Hepatocyte (in vitro differentiated cells): ENCODE measurements around the gene PRKG1. TPM values are rescaled to one million over a fixed set of nuclear protein-coding genes. Genes with fewer than 3 reads are reported as not detected.

Source experiments
- DNase-seq: peaks from one replicate; pipeline ENCODE4 v3.0.0-alpha.2; 2016; ENCODE audit warnings: low spot score
- H2AFZ ChIP-seq: fragments of 200-600 bp; sonication (generic); 2 replicates; pipeline ENCODE4 v1.6.0; 2016; ENCODE audit warnings: antibody characterized with exemption, mild to moderate bottlenecking
- H3K27ac ChIP-seq: fragments of 200-600 bp; sonication (generic); 2 replicates; pipeline ENCODE4 v1.5.1; 2016; ENCODE audit warnings: mild to moderate bottlenecking
- H3K27me3 ChIP-seq: fragments of 200-600 bp; sonication (generic); 2 replicates; pipeline ENCODE4 v1.6.1; 2016
- H3K36me3 ChIP-seq: fragments of 200-600 bp; sonication (generic); replicated peaks from 2 replicates; pipeline ENCODE4 v1.5.1; 2016; ENCODE audit warnings: low read depth; ENCODE audit not compliant: insufficient read depth
- H3K4me1 ChIP-seq: fragments of 200-600 bp; sonication (generic); 2 replicates; pipeline ENCODE4 v1.5.1; 2016; ENCODE audit warnings: mild to moderate bottlenecking, moderate library complexity; ENCODE audit not compliant: insufficient read depth
- H3K4me2 ChIP-seq: fragments of 200-600 bp; sonication (generic); 2 replicates; pipeline ENCODE4 v1.6.0; 2016
- H3K4me3 ChIP-seq: fragments of 200-600 bp; sonication (generic); 2 replicates; pipeline ENCODE4 v1.5.1; 2016; ENCODE audit warnings: mild to moderate bottlenecking
- H3K79me2 ChIP-seq: fragments of 200-600 bp; sonication (generic); 2 replicates; pipeline ENCODE4 v1.6.0; 2017; ENCODE audit warnings: mild to moderate bottlenecking
- H3K9me2 ChIP-seq: fragments of 200-600 bp; sonication (generic); replicated peaks from 2 replicates; pipeline ENCODE4 v1.6.0; 2017; ENCODE audit warnings: mild to moderate bottlenecking; ENCODE audit not compliant: insufficient read depth
- H3K9me3 ChIP-seq: fragments of 200-600 bp; sonication (generic); 2 replicates; pipeline ENCODE4 v1.5.1; 2016; ENCODE audit warnings: low read depth, mild to moderate bottlenecking
- H4K20me1 ChIP-seq: fragments of 200-600 bp; sonication (generic); 2 replicates; pipeline ENCODE4 v1.6.0; 2016; ENCODE audit warnings: mild to moderate bottlenecking; ENCODE audit not compliant: insufficient read depth, poor library complexity, severe bottlenecking
- CTCF ChIP-seq: fragments of 200-600 bp; sonication (generic); IDR thresholded peaks from 2 replicates; pipeline ENCODE4 v1.5.1; 2016; ENCODE audit warnings: antibody characterized with exemption, mild to moderate bottlenecking; ENCODE audit not compliant: poor library complexity
- EZH2 ChIP-seq: fragments of 200-600 bp; sonication (generic); IDR thresholded peaks from 2 replicates; pipeline ENCODE4 v1.6.1; 2016; ENCODE audit warnings: antibody characterized with exemption, mild to moderate bottlenecking, borderline replicate concordance
- EZH2phosphoT487 ChIP-seq: fragments of 200-600 bp; sonication (generic); IDR thresholded peaks from one replicate; pipeline ENCODE4 v1.6.1; 2018; ENCODE audit warnings: antibody characterized with exemption, mild to moderate bottlenecking, low read depth, moderate library complexity; ENCODE audit not compliant: unreplicated experiment, severe bottlenecking
- WGBS: methylation state at CpG from one replicate; pipeline ENCODE4 v1.1.6; 2016; ENCODE audit warnings: low lambda C conversion rate; ENCODE audit errors: missing lambda C conversion rate; 5-methylcytosine and 5-hydroxymethylcytosine counted together
- polyA plus RNA-seq: library from polyadenylated mRNA; unstranded; fragments of >200 nt; fragmentation: Nextera tagmentation; extraction: Ambion mirVana; gene quantifications from 2 replicates; pipeline ENCODE4 v1.2.1, GENCODE V29; 2016
- total RNA-seq: library from RNA; depleted of rRNA; stranded (reverse); fragments of >200 nt; gene quantifications from 2 replicates; pipeline ENCODE4 v1.2.3, GENCODE V29; 2014

PRKG1 gene
- total and polyA plus RNA-seq, 2 experiments from 2014 or later, result 4.0 to 8.1 TPM

DNA sequence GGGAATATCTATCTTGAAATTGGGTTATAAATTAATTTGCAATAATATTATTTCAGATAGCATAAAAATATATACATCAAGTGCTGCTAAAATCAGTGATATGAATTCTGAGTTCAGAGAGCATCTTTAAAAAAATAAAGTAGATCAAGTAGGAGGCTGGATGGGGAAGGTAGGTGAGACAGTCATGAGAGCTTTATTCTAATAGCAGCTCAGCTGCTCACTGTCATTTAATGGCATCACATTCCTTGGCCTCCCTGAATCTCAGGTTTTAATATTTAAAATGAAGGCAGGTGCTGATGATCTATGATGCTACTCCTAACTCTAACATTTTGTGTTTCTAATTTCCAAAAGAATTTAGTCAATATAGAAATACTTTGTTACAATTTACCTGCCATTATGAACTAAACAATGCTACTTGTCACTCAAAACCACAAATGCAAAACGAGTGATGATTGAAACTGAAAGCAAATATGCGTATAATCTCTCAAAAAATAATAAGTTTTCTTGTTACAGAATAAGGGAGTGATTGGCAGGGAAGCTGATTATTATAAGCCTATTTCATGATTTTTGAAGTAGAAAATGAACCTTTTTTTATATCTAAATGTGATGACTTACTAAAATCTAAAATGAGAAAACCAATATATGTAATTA lies 772.7 kb downstream of the PRKG1 start:
- H3K27ac ChIP-seq, result no peak overlapping the region
- no peak overlapping the region for H3K4me3 ChIP-seq
- H3K79me2 ChIP-seq, result no peaks in the 10 kb centered on the region
- no peaks in the 10 kb centered on the region for H3K9me3 ChIP-seq
- no peaks in the 10 kb centered on the region for H3K9me2 ChIP-seq
- no peak overlapping the region for H2AFZ ChIP-seq
- no peak for DNase-seq
- H3K36me3 ChIP-seq, result no peaks in the 10 kb centered on the region
- H4K20me1 ChIP-seq, result no peaks in the 10 kb centered on the region
- 84% methylated on average over 2 of the region's 2 CpGs for WGBS
- TF ChIP-seq CTCF, result no peak
- TF ChIP-seq EZH2phosphoT487, result no peak
- no peak for TF ChIP-seq EZH2
- no peaks in the 10 kb centered on the region for H3K27me3 ChIP-seq
- H3K4me2 ChIP-seq, result no peak overlapping the region
- H3K4me1 ChIP-seq, result no peaks in the 10 kb centered on the region

DNA sequence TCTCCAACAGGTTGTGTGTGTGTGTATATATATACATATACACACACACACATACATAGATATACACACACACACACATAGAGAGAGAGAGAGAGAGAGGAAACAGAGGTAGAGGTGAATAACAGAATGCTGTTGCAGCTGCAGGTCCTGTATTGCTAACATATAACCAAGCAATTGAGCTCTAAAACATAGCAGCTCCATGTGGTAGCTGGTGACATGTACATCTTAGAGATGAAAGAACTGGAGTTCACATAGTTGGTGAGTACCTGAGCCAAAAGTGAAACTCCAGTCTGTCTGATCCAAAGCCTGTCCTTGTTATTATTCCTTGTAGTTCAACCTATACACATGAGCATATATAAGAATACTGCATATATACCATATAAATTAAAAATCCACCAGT lies 778.0 kb downstream of the PRKG1 start:
- Histone ChIP-seq H3K9me2 (no peaks in the 10 kb centered on the region), H3K4me1 (no peaks in the 10 kb centered on the region), H3K27ac (no peak overlapping the region), H2AFZ (no peak overlapping the region), H3K36me3 (no peaks in the 10 kb centered on the region), H3K4me2 (no peak overlapping the region), H3K9me3 (no peaks in the 10 kb centered on the region), H3K79me2 (no peaks in the 10 kb centered on the region), H3K27me3 (no peaks in the 10 kb centered on the region), H4K20me1 (no peaks in the 10 kb centered on the region), H3K4me3 (no peak overlapping the region)
- TF ChIP-seq EZH2, result no peak
- TF ChIP-seq EZH2phosphoT487, result no peak
- TF ChIP-seq CTCF, result no peak
- DNase-seq, result no peak

DNA sequence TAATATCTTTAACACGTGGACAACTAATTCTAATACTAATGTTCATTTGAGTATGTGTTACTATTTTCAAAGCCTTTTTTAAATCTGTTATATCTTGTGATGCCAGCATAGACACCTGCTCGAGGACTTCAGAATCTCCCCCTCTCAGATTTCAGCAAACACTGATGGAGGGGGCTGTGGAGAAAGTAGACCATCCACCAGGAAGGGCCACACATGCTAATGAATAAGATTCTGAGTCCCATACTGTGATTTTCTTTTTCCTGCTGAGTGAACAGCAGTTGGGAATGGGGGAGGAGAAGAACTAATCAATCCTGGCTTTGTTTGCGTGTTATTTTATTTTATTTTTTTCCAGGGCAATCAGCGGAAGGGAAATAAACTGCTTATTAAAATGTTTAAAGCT lies 783.0 kb downstream of the PRKG1 start:
- DNase-seq, result no peak
- Histone ChIP-seq H3K4me3 (no peak overlapping the region), H3K27me3 (no peaks in the 10 kb centered on the region), H2AFZ (no peak overlapping the region), H3K36me3 (no peaks in the 10 kb centered on the region), H3K27ac (no peak overlapping the region), H4K20me1 (no peaks in the 10 kb centered on the region), H3K9me3 (no peaks in the 10 kb centered on the region), H3K4me2 (no peak overlapping the region), H3K9me2 (no peaks in the 10 kb centered on the region), H3K4me1 (no peaks in the 10 kb centered on the region), H3K79me2 (no peaks in the 10 kb centered on the region)
- 73% methylated on average over 4 of the region's 4 CpGs for WGBS
- no peak for TF ChIP-seq CTCF
- TF ChIP-seq EZH2phosphoT487, result no peak
- TF ChIP-seq EZH2, result no peak
